HG03039 (cell line): ENCODE data around the gene IP6K2.

Experiments used
- ATAC-seq: cut with Tn5 transposase; IDR thresholded peaks from one replicate; pipeline ENCODE4 v1.9.1; 2021; ENCODE audit warnings: mild to moderate bottlenecking, moderate library complexity; ENCODE audit not compliant: unreplicated experiment

The IP6K2 gene

GRCh38 chr3:48644898-48645760, 71.9 kb downstream of the IP6K2 start:
- no peak for ATAC-seq

- no peak for ATAC-seq
These were observed 74.4 kb downstream of the IP6K2 start for GRCh38 chr3:48642605-48643004.

DNA sequence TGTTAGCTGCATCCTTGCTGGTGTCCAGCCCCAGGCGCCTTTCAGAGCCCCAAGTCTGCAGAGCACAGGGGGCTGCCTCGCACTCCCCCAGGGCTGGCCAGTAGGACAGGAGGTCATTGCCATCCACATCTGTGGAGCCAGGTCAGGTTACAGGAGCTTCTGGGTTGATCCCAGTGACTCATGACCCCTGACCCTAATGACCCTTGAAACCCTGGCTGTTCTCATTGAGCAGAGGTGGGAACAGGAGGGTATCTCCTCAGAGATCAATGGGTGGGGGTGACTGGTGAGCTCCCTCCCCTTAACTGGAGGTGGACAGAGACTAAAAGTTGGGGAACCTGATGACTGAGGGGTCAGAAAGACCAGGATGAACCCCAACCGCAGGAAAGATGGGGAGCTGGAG, 75.6 kb downstream of the IP6K2 start:
- ATAC-seq = no peak

GRCh38 chr3:48639944-48640606, 76.9 kb downstream of the IP6K2 start:
- no peak for ATAC-seq
